ENCODE data around the gene SASH1. TPM values are rescaled to one million over a fixed set of nuclear protein-coding genes. Genes with fewer than 3 reads are reported as not detected.

The SASH1 gene
- total and polyA plus RNA-seq, 2 of the 8 experiments (the other 6 are each of a cell fraction or from before 2014, with no cell fraction given), result 6.0 to 20.2 TPM

- H2BK20ac ChIP-seq (ENCODE audit: low read length), result no peak overlapping the region
- CTCF ChIA-PET (ENCODE audit: partially characterized antibody), result interaction anchor here (1.0 kb wide), 1 partner anchor 15 kb away, joined by 3 read pairs; no protein-coding TSS in a partner anchor
- no peak overlapping the region for H2BK120ac ChIP-seq (replicated peaks; ENCODE audit: low read depth, low read length)
- no peak for TF ChIP-seq GABPA (IDR thresholded peaks at IDR 0.05; ENCODE audit: borderline replicate concordance, insufficient read depth, low read length)
- H3K36me3 ChIP-seq (ENCODE audit: control insufficient read depth in 2 of 4, insufficient read depth in 4 of 4, low read length in 3 of 4), result peaks cover 11 to 66% (median 45%) of the 10 kb centered on the region in 4 experiments
- no peaks in the 10 kb centered on the region for H4K20me1 ChIP-seq (replicated peaks in 1 of 2; ENCODE audit: control insufficient read depth in 1 of 2, insufficient read depth in 2 of 2, low read length in 2 of 2)
- POLR2A ChIA-PET (ENCODE audit: partially characterized antibody), result no interaction called here
- no peak overlapping the region for H3K56ac ChIP-seq (replicated peaks; ENCODE audit: insufficient read length, low read depth, low read length)
- no peak overlapping the region for H3K23ac ChIP-seq (ENCODE audit: insufficient read length)
- no peak for DNase-seq (ENCODE audit: low read depth in 1 of 2, low spot score in 2 of 2)
- no peak overlapping the region for H3K18ac ChIP-seq (ENCODE audit: extremely low read depth, low read length)
- H2BK12ac ChIP-seq (ENCODE audit: low read depth, low read length), result no peak overlapping the region
- no peak overlapping the region for H3K27ac ChIP-seq (ENCODE audit: low read depth, low read length)
- no peak overlapping the region for H4K8ac ChIP-seq (ENCODE audit: extremely low read depth, insufficient read depth, low read length)
- no peak overlapping the region for H3K14ac ChIP-seq (ENCODE audit: insufficient read length)
- H3K4me3 ChIP-seq (ENCODE audit: extremely low read depth in 1 of 4, insufficient read depth in 2 of 4, low read depth in 3 of 4, low read length in 4 of 4), result no peak overlapping the region
- no peak for FAIRE-seq
- no peak overlapping the region for H2AFZ ChIP-seq (ENCODE audit: low read length)
- H4K5ac ChIP-seq (ENCODE audit: insufficient read length, low read depth, low read length), result no peak overlapping the region
- no peak overlapping the region for H2AK5ac ChIP-seq (ENCODE audit: low read depth, low read length)
- 95% methylated on average over 17 of the region's 17 CpGs; no CpG with 5 or more reads in 1 of the 2 experiments for WGBS, 2 experiments (ENCODE audit: extremely low coverage in 1 of 2, insufficient coverage in 1 of 2, insufficient read length in 1 of 2, insufficient replicate concordance in 2 of 2, low coverage in 1 of 2, low lambda C conversion rate in 2 of 2, missing lambda C conversion rate in 1 of 2)
- H4K91ac ChIP-seq (replicated peaks; ENCODE audit: insufficient read length, low read length), result no peak overlapping the region
- no peak overlapping the region for H2BK5ac ChIP-seq (ENCODE audit: low read depth, low read length)
- H3K27me3 ChIP-seq (replicated peaks in 1 of 4; ENCODE audit: control insufficient read depth in 3 of 4, extremely low read depth in 1 of 4, insufficient read depth in 3 of 4, low read length in 3 of 4), result no peaks in the 10 kb centered on the region
- no peak overlapping the region for H3K4ac ChIP-seq (replicated peaks; ENCODE audit: insufficient read length, low read depth, low read length)
- H3K79me1 ChIP-seq (ENCODE audit: low read depth, low read length), result no peaks in the 10 kb centered on the region
- no peaks in the 10 kb centered on the region for H3K4me1 ChIP-seq (replicated peaks in 1 of 4; ENCODE audit: control insufficient read depth in 3 of 4, insufficient read depth in 4 of 4, low read length in 3 of 4)
- no peaks in the 10 kb centered on the region for H3K23me2 ChIP-seq (ENCODE audit: low read depth, low read length)
- H3K9me3 ChIP-seq (ENCODE audit: insufficient read depth in 2 of 2, low read depth in 1 of 2, low read length in 1 of 2), result no peaks in the 10 kb centered on the region
- no peaks in the 10 kb centered on the region for H3K79me2 ChIP-seq (ENCODE audit: control insufficient read depth in 1 of 2, insufficient read depth in 2 of 2, low read length in 2 of 2)
- H3K4me2 ChIP-seq (ENCODE audit: insufficient read depth in 1 of 2, low read depth in 2 of 2, low read length in 2 of 2), result no peak overlapping the region
- H2BK15ac ChIP-seq (ENCODE audit: low read length), result no peak overlapping the region
- H3K9ac ChIP-seq (replicated peaks in 1 of 4; ENCODE audit: extremely low read depth in 1 of 4, low read depth in 3 of 4, low read length in 3 of 4), result no peak overlapping the region
These were observed 201.8 kb downstream of the SASH1 start for GRCh38 chr6:148544421-148544820.

Data from H1 (cell line).